Renal pelvis (tissue), 12 donors: Measurements from ENCODE around the gene TXNIP. TPM values are rescaled to one million over a fixed set of nuclear protein-coding genes. Genes with fewer than 3 reads are reported as not detected.
"Not testable (repeated sequence)": the region's sequence is repeated elsewhere in the genome, so short reads cannot be mapped to it uniquely, and the experiment has no call there.

ENCODE experiments used
- DNase-seq: peaks from one replicate; pipeline ENCODE4 v3.0.0-alpha.2; 2013
- long read RNA-seq, 16 experiments: transcript quantifications; one replicate each; lab custom pipeline, GENCODE V29; 2026
- polyA plus RNA-seq, 3 donors: library from polyadenylated mRNA; unstranded; fragments of 120-200 nt; gene quantifications; one replicate each; pipeline ENCODE4 v1.2.1, GENCODE V29; 2013; ENCODE audit not compliant: insufficient read length in 3 of 3

TXNIP gene, protein sequence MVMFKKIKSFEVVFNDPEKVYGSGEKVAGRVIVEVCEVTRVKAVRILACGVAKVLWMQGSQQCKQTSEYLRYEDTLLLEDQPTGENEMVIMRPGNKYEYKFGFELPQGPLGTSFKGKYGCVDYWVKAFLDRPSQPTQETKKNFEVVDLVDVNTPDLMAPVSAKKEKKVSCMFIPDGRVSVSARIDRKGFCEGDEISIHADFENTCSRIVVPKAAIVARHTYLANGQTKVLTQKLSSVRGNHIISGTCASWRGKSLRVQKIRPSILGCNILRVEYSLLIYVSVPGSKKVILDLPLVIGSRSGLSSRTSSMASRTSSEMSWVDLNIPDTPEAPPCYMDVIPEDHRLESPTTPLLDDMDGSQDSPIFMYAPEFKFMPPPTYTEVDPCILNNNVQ
- polyA plus RNA-seq, result 100 to 1,000 TPM; 465 to 546 (median 519) TPM
- long read RNA-seq, donor 1, transcript TXNIP-204 (8 exons, 2,926 nt), result major isoform, 133 of 262 reads
- long read RNA-seq, donor 1, transcript TXNIP-202 (2 exons, 509 nt), result minor isoform, 5 of 262 reads
- long read RNA-seq, donor 1, partial matches to known transcripts, result 110 of 262 reads
- long read RNA-seq, donor 1, other reads (novel, unspliced or antisense), result 11 of 262 reads
- long read RNA-seq, donor 2, transcript TXNIP-204 (8 exons, 2,926 nt), result major isoform, 214 of 331 reads
- long read RNA-seq, donor 2, partial matches to known transcripts, result 111 of 331 reads
- long read RNA-seq, donor 2, other reads (novel, unspliced or antisense), result 0 of 331 reads
- long read RNA-seq, donor 3, transcript TXNIP-204 (8 exons, 2,926 nt), result major isoform, 84 of 185 reads
- long read RNA-seq, donor 3, transcript TXNIP-202 (2 exons, 509 nt), result minor isoform, 6 of 185 reads
- long read RNA-seq, donor 3, partial matches to known transcripts, result 95 of 185 reads
- long read RNA-seq, donor 3, other reads (novel, unspliced or antisense), result 0 of 185 reads
- long read RNA-seq, donor 4, transcript TXNIP-204 (8 exons, 2,926 nt), result major isoform, 122 of 163 reads
- long read RNA-seq, donor 4, partial matches to known transcripts, result 37 of 163 reads
- long read RNA-seq, donor 4, other reads (novel, unspliced or antisense), result 0 of 163 reads
- long read RNA-seq, donor 5, transcript TXNIP-204 (8 exons, 2,926 nt), result major isoform, 58 of 143 reads
- long read RNA-seq, donor 5, partial matches to known transcripts, result 73 of 143 reads
- long read RNA-seq, donor 5, other reads (novel, unspliced or antisense), result 9 of 143 reads
- long read RNA-seq, donor 6, transcript TXNIP-204 (8 exons, 2,926 nt), result major isoform, 112 of 205 reads
- long read RNA-seq, donor 6, transcript TXNIP-201 (7 exons, 1,225 nt), result minor isoform, 5 of 205 reads
- long read RNA-seq, donor 6, transcript TXNIP-202 (2 exons, 509 nt), result minor isoform, 8 of 205 reads
- long read RNA-seq, donor 6, partial matches to known transcripts, result 75 of 205 reads
- long read RNA-seq, donor 6, other reads (novel, unspliced or antisense), result 5 of 205 reads
- long read RNA-seq, donor 7, transcript TXNIP-202 (2 exons, 509 nt), result minor isoform, 5 of 293 reads
- long read RNA-seq, donor 7, transcript TXNIP-204 (8 exons, 2,926 nt), result major isoform, 136 of 293 reads
- long read RNA-seq, donor 7, partial matches to known transcripts, result 149 of 293 reads
- long read RNA-seq, donor 7, other reads (novel, unspliced or antisense), result 0 of 293 reads
- long read RNA-seq, donor 8, transcript TXNIP-204 (8 exons, 2,926 nt), result major isoform, 60 of 134 reads
- long read RNA-seq, donor 8, partial matches to known transcripts, result 73 of 134 reads
- long read RNA-seq, donor 8, other reads (novel, unspliced or antisense), result 0 of 134 reads
- long read RNA-seq, donor 9, transcript TXNIP-201 (7 exons, 1,225 nt), result minor isoform, 5 of 288 reads
- long read RNA-seq, donor 9, transcript TXNIP-204 (8 exons, 2,926 nt), result major isoform, 135 of 288 reads
- long read RNA-seq, donor 9, partial matches to known transcripts, result 145 of 288 reads
- long read RNA-seq, donor 9, other reads (novel, unspliced or antisense), result 0 of 288 reads
- long read RNA-seq, donor 10, transcript TXNIP-204 (8 exons, 2,926 nt), result major isoform, 107 of 247 reads
- long read RNA-seq, donor 10, partial matches to known transcripts, result 133 of 247 reads
- long read RNA-seq, donor 10, other reads (novel, unspliced or antisense), result 0 of 247 reads
- long read RNA-seq, donor 11, transcript TXNIP-204 (8 exons, 2,926 nt), result major isoform, 56 of 182 reads
- long read RNA-seq, donor 11, transcript TXNIP-202 (2 exons, 509 nt), result minor isoform, 5 of 182 reads
- long read RNA-seq, donor 11, partial matches to known transcripts, result 114 of 182 reads
- long read RNA-seq, donor 11, other reads (novel, unspliced or antisense), result 5 of 182 reads
- long read RNA-seq, donor 12, transcript TXNIP-204 (8 exons, 2,926 nt), result major isoform, 175 of 281 reads
- long read RNA-seq, donor 12, partial matches to known transcripts, result 101 of 281 reads
- long read RNA-seq, donor 12, other reads (novel, unspliced or antisense), result 0 of 281 reads
- long read RNA-seq, donor 13, transcript TXNIP-204 (8 exons, 2,926 nt), result major isoform, 38 of 118 reads
- long read RNA-seq, donor 13, partial matches to known transcripts, result 77 of 118 reads
- long read RNA-seq, donor 13, other reads (novel, unspliced or antisense), result 0 of 118 reads
- long read RNA-seq, donor 14, result 0 reads
- long read RNA-seq, donor 15, transcript TXNIP-202 (2 exons, 509 nt), result minor isoform, 5 of 302 reads
- long read RNA-seq, donor 15, transcript TXNIP-204 (8 exons, 2,926 nt), result major isoform, 188 of 302 reads
- long read RNA-seq, donor 15, partial matches to known transcripts, result 106 of 302 reads
- long read RNA-seq, donor 15, other reads (novel, unspliced or antisense), result 0 of 302 reads
- long read RNA-seq, donor 16, transcript TXNIP-204 (8 exons, 2,926 nt), result major isoform, 92 of 229 reads
- long read RNA-seq, donor 16, transcript TXNIP-202 (2 exons, 509 nt), result minor isoform, 5 of 229 reads
- long read RNA-seq, donor 16, partial matches to known transcripts, result 132 of 229 reads
- long read RNA-seq, donor 16, other reads (novel, unspliced or antisense), result 0 of 229 reads

DNA sequence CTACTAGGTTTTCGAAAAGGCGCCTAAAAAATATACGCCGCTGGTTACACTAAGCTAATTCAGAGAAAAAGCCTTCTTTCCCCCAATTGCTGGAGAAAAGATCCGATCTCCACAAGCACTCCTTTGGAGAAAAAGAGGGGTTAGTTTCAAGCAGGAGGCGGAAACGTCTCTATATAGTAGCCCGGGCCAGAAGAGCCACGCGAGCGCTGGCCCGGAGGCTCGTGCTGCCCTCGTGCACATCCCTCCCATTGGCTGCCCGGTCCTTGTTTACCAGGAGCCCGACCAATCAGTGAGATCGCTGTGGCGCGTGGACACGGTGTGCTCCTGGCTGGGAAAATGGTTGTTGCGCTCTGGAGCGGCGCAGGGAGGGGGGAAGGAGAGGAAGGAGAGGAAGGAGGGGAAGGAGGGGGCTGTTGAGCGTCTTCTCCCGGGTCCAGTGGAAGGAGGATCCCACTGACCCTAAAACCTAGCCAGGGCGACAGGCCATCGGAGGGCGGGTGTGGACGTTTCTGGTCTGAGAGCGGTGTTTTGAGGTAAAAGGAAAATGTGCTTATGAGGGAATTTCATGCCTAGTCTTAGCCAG is at the start of gene TXNIP:
TSS of gene TXNIP (minus strand) at position 147 of the 583 bp plus-strand sequence. CDS start 313 bp downstream, outside the sequence.
- peak; percentile 99 for DNase-seq

DNA sequence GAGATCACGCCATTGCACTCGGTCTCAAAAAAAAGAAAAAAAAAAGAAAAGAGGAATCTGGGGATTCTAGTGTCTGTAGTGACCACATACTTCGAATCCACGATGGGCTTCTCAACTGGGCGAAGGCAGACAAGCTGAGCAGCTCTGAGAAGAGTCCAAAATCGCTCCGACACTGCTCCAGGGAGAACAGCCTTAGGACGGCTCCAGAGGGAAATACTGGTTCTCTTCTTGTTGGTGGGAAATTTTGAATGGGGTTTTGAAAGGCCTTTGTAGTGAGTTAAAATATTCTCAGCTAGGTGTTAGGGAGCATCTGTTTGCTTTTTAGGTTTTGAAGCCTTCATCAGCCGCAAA is 43.4 kb upstream of the TXNIP start:
- no peak for DNase-seq

DNA sequence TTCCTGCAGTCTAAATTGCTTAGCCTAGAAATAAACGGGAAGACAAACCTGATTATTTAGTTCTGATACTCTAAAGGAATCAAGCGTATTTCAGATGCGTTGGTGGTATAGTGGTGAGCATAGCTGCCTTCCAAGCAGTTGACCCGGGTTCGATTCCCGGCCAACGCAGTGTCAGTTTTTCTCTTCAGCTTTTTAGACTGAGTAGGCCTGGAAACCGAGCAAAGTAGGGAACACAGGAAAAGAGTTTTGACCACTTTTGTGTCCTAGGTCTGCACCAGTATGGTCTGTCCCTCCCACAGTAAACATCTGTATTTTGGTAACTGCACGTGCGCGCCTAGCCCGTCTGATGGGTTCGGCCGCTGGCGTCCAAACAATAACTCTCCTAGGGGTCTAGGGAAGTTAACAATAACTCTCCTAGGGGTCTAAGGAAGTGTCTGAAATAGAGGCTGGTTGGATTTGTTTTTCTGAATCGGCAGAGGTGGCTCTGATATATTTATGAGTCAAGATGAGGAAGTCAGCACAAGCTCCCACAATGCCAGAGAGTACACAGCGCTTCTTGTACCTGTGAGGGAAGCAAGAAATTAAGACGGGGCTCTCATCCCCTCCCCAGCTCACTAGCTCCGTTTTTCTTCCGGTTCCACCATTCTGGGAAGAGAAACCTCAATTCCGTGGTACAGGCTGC is 40.7 kb upstream of the TXNIP start:
- DNase-seq, result peak; percentile 90

DNA sequence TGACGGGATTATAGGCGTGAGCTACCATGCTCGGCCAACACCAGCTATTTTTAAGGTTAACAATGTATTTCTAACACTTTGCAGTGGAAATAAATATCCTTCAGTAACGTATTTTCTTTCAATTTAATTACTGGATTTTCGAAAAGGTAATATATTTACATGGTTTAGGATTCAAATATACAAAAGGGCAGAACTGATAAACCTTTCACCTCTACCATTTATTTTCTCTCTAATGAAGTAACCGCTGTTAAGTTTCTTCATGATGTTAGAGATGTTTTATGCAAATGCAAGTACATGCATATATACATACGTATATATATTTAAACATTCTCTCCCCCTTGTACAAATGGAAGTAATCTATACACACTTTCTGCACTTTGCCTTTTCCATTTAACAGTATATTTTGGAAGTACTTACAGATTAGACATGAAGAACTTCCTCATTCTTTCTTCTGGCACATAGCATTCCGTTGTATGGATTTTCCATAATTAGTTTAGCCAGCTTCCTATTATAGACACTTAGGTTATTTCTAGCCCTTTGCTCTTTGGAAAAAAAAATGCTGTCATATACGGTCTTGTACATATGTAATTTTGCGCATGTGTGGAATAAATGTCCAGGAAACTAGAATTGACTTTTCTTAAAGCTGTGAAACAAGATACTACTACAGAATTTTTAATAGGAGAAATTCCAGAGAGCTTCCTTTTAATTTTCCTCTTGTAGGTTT is 40.0 kb upstream of the TXNIP start:
- DNase-seq, result no peak

DNA sequence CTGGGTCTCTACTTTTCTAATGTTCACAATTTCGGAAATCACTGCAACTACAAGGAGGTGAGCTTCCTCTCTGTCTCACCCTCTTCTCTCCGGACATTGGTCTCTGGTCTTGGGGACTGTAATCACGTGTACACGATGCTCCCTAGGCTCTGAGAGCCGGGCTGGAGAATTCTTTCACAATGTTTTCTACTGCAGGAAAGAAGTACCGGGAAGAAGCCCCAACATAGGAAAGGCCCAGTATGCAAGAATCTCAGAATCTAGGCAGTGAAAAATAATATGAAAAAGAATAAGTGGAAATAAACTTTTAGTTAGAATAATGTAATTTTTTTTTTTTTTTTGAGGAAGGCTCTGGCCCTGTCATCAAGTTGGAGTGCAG is 38.7 kb upstream of the TXNIP start:
- DNase-seq, result no peak

DNA sequence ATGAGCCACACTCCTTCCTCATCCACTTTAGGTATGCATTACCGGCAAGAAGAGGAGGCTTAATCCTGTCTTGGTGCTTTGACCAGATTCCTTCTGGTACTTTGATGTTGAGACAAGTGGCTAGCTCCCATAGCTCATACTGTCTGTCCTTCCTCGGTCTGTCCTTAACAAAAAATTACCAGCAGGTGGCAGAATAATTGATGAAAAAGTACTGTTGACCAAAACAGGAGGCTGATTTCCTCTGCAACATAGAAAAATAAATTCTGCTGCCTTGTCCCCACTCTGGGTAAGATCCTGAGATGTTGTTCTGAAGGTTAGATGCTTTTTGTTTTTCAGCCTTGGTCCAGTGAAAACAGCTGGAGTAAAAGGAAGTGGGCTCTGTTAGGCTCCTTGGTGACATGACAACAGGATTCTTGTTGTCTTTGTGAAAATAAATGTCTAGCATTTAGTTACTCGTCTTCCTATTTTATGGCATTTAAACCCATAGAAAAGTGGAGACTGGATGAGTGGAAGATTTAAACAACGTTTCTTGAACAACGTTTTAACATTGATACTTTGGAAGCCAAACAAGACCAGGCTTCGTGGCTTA is 36.3 kb upstream of the TXNIP start:
- no peak for DNase-seq

DNA sequence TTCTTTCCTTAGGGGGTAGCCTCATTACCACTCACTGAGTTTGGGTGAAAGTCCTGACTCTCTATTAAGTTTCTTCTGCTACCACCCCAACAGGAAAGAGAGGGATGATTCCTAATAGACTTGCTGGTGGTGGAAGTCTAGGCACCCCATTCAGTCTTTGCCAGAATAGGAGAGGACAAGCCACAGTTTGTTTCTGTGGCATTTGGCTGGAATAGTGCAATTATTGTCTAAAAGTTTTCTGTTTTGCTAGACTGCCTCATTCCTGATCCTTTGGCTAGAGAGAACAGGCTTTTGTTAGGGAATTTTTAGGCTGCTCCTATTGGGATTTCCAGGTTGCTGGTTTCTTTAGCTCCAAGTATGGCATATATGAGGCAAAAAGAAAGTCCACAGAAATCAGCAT is 35.1 kb upstream of the TXNIP start:
- DNase-seq, result no peak

DNA sequence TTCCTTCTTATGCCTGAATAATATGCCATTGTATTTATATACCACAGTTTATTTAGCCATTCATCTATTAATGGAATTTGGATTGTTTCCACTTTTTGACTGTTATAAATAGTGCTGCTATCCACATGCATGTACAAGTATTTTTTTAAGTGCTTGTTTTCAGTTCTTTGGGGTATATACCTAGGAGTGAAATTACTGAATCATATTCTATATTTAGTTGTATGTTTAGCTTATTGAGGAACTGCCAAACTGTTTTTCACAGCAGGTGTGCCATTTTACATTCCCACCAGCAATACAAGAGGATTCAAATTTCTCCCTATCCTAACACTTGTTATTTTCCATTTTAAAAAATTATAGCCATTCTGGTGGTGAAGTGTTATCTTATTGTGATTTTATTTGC is 32.7 kb upstream of the TXNIP start:
- no peak for DNase-seq

DNA sequence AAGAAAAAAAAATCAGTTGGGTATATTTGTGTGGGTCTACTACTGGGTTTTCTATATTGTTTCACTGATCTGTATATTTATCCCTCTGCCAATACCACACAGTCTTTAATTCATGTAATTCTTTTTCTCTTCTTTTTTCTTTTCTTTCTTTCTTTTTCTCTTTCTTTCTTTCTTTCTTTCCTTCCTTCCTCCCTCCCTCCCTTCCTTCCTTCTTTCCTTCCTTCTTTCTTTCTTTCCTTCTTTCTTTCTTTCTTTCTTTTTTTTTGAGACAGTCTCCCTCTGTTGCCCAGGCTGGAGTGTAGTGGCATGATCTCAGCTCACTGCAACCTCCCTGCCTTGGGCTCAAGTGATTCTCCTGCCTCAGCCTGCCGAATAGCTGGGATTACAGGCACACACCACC is 30.3 kb upstream of the TXNIP start:
- not testable (repeated sequence) for DNase-seq

DNA sequence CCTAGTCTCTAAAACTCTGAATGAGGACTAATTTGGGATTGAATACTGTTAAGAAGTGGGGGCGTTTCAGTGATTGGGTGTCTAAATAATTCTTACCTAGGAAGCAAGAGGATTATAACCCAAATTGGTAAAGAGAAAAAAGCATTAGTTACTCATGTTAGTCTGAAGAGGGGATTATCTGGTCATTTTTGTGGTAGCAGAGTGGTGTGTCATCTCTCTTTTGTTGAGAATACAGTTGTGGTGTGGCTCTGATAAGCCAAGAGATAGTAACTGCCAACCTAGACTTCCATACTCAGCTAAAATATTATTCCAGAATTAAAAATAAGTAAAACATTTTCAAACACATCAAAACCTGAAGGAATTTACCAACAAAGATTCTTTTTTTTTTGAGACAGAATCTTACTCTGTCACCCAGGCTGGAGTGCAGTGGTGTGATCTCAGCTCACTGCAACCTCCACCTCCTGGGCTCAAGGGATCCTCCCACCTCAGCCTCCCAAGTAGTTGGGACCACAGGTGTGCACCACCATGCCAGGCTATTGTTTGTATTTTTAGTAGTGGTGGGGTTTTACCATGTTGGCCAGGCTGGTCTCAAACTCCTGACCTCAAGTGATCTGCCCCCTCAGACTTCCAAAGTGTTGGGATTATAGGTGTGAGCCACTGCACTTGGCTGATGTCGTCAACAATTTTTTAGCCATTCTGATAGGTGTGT is 29.6 kb upstream of the TXNIP start:
- DNase-seq, result not testable (repeated sequence)

DNA sequence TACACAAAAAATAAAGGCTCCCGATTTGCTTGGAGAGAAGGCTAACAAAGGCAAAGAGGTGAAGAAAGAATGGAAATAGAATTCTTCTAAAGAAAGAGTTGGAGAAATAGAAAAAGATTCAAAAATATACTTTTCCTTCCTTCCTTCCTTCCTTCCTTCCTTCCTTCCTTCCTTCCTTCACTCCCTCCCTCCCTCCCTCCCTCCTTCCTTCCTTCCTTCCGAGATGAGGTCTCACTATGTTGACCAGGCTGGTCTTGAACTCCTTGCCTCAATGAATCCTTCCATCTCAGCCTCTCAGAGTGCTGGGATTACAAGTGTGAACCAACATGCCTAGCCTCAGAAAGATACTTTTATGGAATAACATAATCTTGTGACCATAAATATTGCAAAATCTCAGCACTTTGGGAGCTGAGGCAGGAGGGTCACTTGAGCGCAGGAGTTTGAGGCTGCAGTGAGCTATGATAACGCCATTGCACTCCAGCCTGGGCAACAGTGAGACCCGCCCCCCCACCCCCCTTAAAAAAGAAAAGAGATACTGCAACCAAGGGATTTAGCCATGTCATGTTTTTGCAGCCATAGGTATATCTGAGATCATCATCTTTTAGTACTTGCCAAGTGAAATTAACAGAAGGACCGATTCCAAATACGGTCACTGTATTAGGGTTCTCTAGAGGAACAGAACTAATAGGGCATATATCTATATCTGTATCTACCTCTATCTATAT is 26.2 kb upstream of the TXNIP start:
- no peak for DNase-seq

DNA sequence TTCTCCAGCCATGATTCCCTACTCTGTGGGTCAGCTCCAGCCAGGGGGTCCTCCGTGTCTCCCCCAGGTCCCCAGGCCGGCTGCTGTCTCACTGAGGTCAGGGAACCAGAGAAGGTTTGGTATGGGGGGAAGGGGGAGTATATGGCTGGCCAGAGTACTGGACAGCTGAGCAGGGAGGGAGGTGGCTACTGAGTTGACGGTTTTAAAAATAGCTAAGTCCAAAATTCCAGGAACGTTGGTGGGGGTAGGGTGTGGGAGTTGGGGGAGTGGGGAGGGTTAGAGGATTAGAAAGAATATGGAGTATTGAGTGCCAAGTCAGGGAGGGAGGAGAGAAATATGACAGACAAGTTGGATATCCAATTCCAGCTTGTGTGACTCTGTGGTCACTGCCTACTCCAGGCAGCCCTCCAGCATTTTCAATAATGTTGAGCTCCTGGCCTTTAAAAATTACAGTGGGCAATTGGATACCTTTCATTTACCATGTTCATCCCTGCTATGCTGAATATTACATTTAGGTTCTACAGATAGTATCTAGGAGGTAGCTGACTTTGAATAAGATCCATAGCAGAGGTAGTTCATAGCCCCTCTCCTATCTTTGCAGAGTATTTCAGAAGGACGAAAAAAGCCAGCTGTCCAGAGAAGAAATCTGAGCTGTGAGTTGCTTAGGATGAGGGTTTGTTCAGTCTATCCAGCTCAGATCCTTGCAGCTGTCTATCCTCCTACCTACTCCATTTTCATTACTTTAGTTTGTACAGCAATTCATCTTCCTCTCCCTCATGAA is 25.4 kb upstream of the TXNIP start, which contains the start of gene HJV:
TSS of gene HJV (minus strand) at position 114 of the 781 bp plus-strand sequence. CDS start 1,504 bp downstream, outside the sequence.
- no peak for DNase-seq

DNA sequence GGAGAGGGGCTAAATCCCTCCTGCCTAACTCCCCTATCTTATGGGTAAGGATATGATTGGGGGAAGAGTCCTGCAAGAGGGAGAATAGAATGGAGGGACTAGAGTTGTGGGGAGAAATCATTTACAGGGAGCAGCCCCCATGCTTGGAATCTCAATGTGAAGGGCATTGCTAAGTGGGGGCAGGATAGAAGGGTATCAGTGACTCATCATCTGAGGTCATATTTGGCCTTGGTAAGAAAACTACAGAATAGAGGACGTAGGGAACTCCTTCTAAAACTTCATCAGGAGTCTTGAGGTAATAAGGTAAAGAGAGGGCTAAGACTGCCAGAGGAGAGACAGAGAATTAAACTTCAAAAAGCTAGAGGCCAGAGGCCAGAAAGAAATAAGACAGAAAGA is 24.7 kb upstream of the TXNIP start:
- no peak for DNase-seq
